Keratinocyte (primary cell): Measurements from ENCODE around the gene KRTAP5-4. TPM values are rescaled to one million over a fixed set of nuclear protein-coding genes. Genes with fewer than 3 reads are reported as not detected.

Experiments
- DNase-seq: peaks from one replicate; pipeline ENCODE4 v3.0.0-alpha.2; 2011; ENCODE audit warnings: low read depth, missing footprints, low spot score
- FAIRE-seq: peaks from 2 replicates; lab custom pipeline; 2011; peaks lifted over from hg19 to GRCh38; lab: Jason Lieb, UNC
- H2AFZ ChIP-seq: 2 replicates; pipeline ENCODE4 v1.6.0; 2012; ENCODE audit warnings: low read length, control low read depth, inconsistent platforms; ENCODE audit not compliant: control insufficient read depth
- H3K27ac ChIP-seq: 2 replicates; pipeline ENCODE4 v1.5.1; 2011; ENCODE audit warnings: low read length; ENCODE audit not compliant: control insufficient read depth, insufficient read depth
- H3K27me3 ChIP-seq: 3 replicates; pipeline ENCODE4 v1.6.0; 2011; ENCODE audit warnings: low read length; ENCODE audit not compliant: control insufficient read depth, insufficient read depth; ENCODE audit errors: extremely low read depth
- H3K36me3 ChIP-seq, 2 experiments: 2 replicates in 1 of 2; 3 replicates in 1 of 2; pipeline ENCODE4 v1.5.1; 2011; ENCODE audit warnings: low read length in 2 of 2, mild to moderate bottlenecking in 1 of 2; ENCODE audit not compliant: control insufficient read depth in 2 of 2, insufficient read depth in 2 of 2; ENCODE audit errors: extremely low read depth in 1 of 2
- H3K4me1 ChIP-seq: 3 replicates; pipeline ENCODE4 v1.5.1; 2011; ENCODE audit warnings: low read length; ENCODE audit not compliant: control insufficient read depth, insufficient read depth; ENCODE audit errors: extremely low read depth
- H3K4me2 ChIP-seq: 3 replicates; pipeline ENCODE4 v1.6.0; 2011; ENCODE audit warnings: low read depth, low read length; ENCODE audit not compliant: control insufficient read depth, insufficient read depth; ENCODE audit errors: extremely low read depth
- H3K4me3 ChIP-seq, 3 experiments: fragments of 200-600 bp in 1 of 3; sonication (generic) in 1 of 3; 2 replicates in 2 of 3; 3 replicates in 1 of 3; pipeline ENCODE4 v1.5.1; 2011 to 2016; ENCODE audit warnings: low read length in 3 of 3, mild to moderate bottlenecking in 3 of 3, control low read depth in 2 of 3, inconsistent platforms in 1 of 3, low read depth in 1 of 3, mixed read lengths in 1 of 3, mixed run types in 1 of 3, moderate library complexity in 1 of 3; ENCODE audit not compliant: control insufficient read depth in 2 of 3, insufficient read depth in 2 of 3; ENCODE audit errors: extremely low read depth in 1 of 3
- H3K79me2 ChIP-seq: 2 replicates; pipeline ENCODE4 v1.6.0; 2012; ENCODE audit warnings: low read length; ENCODE audit not compliant: control insufficient read depth, insufficient read depth
- H3K9ac ChIP-seq: 3 replicates; pipeline ENCODE4 v1.6.0; 2011; ENCODE audit warnings: low read length; ENCODE audit not compliant: control insufficient read depth, insufficient read depth; ENCODE audit errors: extremely low read depth
- H3K9me1 ChIP-seq: 3 replicates; pipeline ENCODE4 v1.6.0; 2011; ENCODE audit warnings: low read length; ENCODE audit not compliant: control insufficient read depth, insufficient read depth; ENCODE audit errors: extremely low read depth
- H3K9me3 ChIP-seq: 2 replicates; pipeline ENCODE4 v1.5.1; 2012; ENCODE audit warnings: low read depth, low read length; ENCODE audit not compliant: control insufficient read depth
- H4K20me1 ChIP-seq: 3 replicates; pipeline ENCODE4 v1.6.0; 2011; ENCODE audit warnings: low read length; ENCODE audit not compliant: control insufficient read depth, insufficient read depth; ENCODE audit errors: extremely low read depth
- EZH2 ChIP-seq: IDR thresholded peaks from one replicate; pipeline ENCODE4 v1.6.1; 2012; ENCODE audit warnings: inconsistent platforms, mild to moderate bottlenecking, low read length, moderate library complexity
- dilution Hi-C: fragments of 300-500 bp; cut with MboI; formaldehyde crosslinking; loops from one replicate; pipeline ENCODE4 v1.7.0; 2020; ENCODE audit warnings: low sequenced_read_pairs; ENCODE audit not compliant: extremely low pct_ligation_motif_present
- polyA plus RNA-seq, 5 experiments: library from polyadenylated mRNA; depleted of rRNA in 3 of 5; stranded (reverse) in 3 of 5; stranded (forward) in 1 of 5; unstranded in 1 of 5; fragments of >200 nt; gene quantifications; 1 replicate in 1 of 5; 2 replicates in 3 of 5; 3 replicates in 1 of 5; pipeline versions ENCODE4 v1.2.1 to v1.2.3, GENCODE V29; 2011 to 2012; ENCODE audit warnings: missing spikeins in 2 of 5, low read depth in 1 of 5, low replicate concordance in 1 of 5
- TF ChIP-seq, protein P1 (sequence below), 3 experiments: IDR thresholded peaks in 1 of 3; conservative IDR thresholded peaks in 1 of 3; optimal IDR thresholded peaks in 1 of 3; 2 replicates in 2 of 3; 3 replicates in 1 of 3; pipeline versions ENCODE3 to v1.5.1; 2011; ENCODE audit warnings: low read length in 3 of 3, mild to moderate bottlenecking in 3 of 3, moderate library complexity in 2 of 3, control low read depth in 1 of 3, inconsistent platforms in 1 of 3; ENCODE audit not compliant: insufficient read depth in 2 of 3; ENCODE audit errors: extremely low read depth in 1 of 3

The KRTAP5-4 gene
- polyA plus RNA-seq, 1 donor (not counting 4 experiments of a cell fraction or from before 2014, with no cell fraction given): not detected

DNA sequence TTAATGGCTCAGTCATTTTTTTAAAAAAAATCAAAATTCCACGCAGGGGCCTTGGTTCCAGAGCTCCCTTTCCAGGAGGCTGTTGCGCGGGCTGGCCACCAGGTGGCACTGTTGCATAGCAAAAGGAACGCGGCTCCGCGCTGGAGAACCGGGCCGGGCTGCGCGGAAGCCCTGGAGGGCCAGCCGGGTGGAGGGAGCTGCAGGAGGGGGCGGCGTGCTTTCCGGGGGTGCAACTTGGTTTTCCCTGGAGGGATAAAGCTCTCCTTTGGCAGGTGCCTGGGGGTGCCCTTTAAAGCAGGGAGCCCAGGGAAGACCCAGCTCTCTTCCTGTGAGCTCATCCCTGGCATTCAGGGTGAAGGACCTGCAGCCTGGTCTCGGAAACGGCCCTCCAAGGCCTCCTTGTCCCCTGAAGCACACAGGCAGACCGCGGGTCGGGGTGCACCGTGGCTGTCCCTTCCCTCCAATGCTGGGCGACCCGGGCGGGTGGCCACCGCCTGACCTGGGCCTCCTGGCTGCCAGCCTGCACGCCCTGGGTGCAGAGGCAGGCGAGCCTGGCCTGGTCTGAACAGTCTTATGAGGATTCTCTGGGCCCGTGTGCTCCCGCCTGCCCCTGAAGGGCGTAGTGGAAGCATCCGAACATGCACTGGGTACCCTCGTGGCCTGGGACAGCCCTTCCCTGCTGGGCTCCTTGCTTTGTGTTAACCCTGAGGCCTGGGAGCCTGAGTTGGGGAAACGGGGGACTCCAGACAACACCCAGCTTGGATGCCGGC, 31.0 kb upstream of the KRTAP5-4 start:
- Histone ChIP-seq H3K36me3 (no peaks in the 10 kb centered on the region), H3K27ac (no peak overlapping the region), H3K4me3 (no peak overlapping the region), H3K9me1 (no peaks in the 10 kb centered on the region), H3K9me3 (no peaks in the 10 kb centered on the region), H4K20me1 (no peaks in the 10 kb centered on the region), H3K4me1 (peaks cover 18% of the 10 kb centered on the region), H2AFZ (no peak overlapping the region), H3K79me2 (no peaks in the 10 kb centered on the region), H3K9ac (no peak overlapping the region), H3K4me2 (no peak overlapping the region), H3K27me3 (no peaks in the 10 kb centered on the region)
- dilution Hi-C loops: no loop called here
- TF ChIP-seq EZH2: no peak
- TF ChIP-seq, protein P1, sequence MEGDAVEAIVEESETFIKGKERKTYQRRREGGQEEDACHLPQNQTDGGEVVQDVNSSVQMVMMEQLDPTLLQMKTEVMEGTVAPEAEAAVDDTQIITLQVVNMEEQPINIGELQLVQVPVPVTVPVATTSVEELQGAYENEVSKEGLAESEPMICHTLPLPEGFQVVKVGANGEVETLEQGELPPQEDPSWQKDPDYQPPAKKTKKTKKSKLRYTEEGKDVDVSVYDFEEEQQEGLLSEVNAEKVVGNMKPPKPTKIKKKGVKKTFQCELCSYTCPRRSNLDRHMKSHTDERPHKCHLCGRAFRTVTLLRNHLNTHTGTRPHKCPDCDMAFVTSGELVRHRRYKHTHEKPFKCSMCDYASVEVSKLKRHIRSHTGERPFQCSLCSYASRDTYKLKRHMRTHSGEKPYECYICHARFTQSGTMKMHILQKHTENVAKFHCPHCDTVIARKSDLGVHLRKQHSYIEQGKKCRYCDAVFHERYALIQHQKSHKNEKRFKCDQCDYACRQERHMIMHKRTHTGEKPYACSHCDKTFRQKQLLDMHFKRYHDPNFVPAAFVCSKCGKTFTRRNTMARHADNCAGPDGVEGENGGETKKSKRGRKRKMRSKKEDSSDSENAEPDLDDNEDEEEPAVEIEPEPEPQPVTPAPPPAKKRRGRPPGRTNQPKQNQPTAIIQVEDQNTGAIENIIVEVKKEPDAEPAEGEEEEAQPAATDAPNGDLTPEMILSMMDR (optimal IDR thresholded peaks at IDR 0.05 in 1 of 3, IDR thresholded peaks at IDR 0.05 in 1 of 3, conservative IDR thresholded peaks at IDR 0.05 in 1 of 3; ENCODE audit: extremely low read depth in 1 of 3, insufficient read depth in 2 of 3, low read length in 3 of 3): peak; percentile 84 to 91 (median 84)
- peak; percentile 17 for FAIRE-seq
- DNase-seq: no peak

DNA sequence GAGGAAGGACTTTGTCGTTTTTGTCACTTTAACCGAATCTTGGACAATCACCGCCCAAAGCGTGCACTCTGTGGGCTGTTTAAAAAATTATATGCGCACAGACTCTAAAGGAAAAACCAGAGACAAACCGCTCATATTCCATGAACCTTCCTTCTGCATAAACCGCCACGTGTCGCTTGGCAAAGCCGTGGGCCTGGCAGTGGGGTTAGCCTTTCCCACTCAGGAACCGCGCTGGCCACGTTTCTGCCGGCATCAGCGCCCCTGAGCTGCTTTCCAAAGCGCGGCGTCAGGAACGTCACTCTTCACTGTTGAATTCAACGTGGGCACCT, 30.5 kb upstream of the KRTAP5-4 start:
- no peak overlapping the region for H3K9ac ChIP-seq
- H3K36me3 ChIP-seq: no peaks in the 10 kb centered on the region
- no peak for FAIRE-seq
- H2AFZ ChIP-seq: no peak overlapping the region
- no peaks in the 10 kb centered on the region for H3K27me3 ChIP-seq
- H3K4me3 ChIP-seq: no peak overlapping the region
- H3K79me2 ChIP-seq: no peaks in the 10 kb centered on the region
- H3K9me1 ChIP-seq: no peaks in the 10 kb centered on the region
- no peak for DNase-seq
- no peak overlapping the region for H3K4me2 ChIP-seq
- no peaks in the 10 kb centered on the region for H4K20me1 ChIP-seq
- dilution Hi-C loops: no loop called here
- TF ChIP-seq, protein P1 (optimal IDR thresholded peaks at IDR 0.05 in 1 of 3, IDR thresholded peaks at IDR 0.05 in 1 of 3, conservative IDR thresholded peaks at IDR 0.05 in 1 of 3; ENCODE audit: extremely low read depth in 1 of 3, insufficient read depth in 2 of 3, low read length in 3 of 3): no peak
- no peak for TF ChIP-seq EZH2
- H3K27ac ChIP-seq: no peak overlapping the region
- peaks cover 18% of the 10 kb centered on the region for H3K4me1 ChIP-seq
- H3K9me3 ChIP-seq: no peaks in the 10 kb centered on the region
